HG02623 (cell line): ENCODE data around the gene SMNDC1.
A peak's percentile ranks its signal among the peaks of the same experiment; 100 is the strongest.
"Not testable (repeated sequence)": the region's sequence is repeated elsewhere in the genome, so short reads cannot be mapped to it uniquely, and the experiment has no call there.

Experiments
- ATAC-seq: cut with Tn5 transposase; IDR thresholded peaks from one replicate; pipeline ENCODE4 v1.9.1; 2021; ENCODE audit warnings: moderate library complexity; ENCODE audit not compliant: unreplicated experiment

Gene SMNDC1

DNA sequence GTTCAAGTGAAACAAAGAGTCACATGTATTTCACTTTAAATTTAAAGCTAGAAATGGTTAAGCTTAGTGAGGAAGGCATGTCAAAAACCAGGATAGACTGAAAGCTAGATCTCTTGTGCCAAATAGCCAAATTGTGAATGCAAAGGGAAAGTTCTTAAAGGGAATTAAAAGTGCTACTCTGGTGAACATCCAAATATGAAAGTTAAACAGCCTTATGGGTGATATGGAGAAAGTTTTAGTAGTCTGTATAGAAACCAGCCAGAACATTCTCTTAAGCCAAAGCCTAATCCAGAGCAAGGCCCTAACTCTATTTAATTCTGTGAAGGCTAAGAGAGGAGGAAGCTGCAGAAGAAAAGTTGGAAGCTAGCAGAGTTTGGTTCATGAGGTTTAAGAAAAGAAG is 50.3 kb downstream of the SMNDC1 start:
- no peak for ATAC-seq

DNA sequence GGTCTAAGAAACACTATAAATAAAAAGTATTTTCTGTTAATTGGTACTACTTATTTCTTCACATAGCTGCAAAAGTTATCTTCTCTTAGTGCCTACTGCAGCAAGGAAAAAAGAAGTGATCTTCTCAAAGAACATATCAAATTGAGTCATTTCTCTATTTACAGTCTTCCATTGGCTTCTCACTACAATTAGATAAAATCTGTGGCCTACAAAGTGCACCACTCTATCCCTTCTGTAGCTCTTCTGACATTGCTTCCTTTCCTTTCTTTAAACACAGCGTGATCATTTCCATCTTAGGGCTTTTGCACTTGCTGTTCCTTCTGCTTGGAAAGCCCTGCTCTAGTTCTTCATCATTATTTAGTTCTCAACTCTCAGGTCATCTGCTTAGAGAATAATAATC is 52.6 kb downstream of the SMNDC1 start:
- no peak for ATAC-seq

DNA sequence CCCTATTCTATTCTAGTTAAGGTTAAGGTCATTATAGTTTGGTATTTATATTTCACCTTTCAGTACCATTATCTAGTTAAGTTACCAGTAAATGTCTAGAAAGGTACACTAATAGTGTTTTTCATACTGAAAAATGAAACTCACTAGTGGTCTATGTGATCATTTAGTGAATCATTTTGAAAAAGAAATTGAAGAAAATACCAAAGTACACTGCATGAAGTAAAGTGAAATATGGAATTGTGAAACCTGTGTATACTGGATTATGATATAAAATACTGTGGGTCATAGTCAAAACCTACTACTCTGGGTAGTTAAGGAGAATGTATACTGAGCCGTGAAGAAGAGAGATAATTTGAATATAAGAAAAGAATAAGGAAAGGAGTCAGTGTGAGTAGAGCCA is 53.3 kb downstream of the SMNDC1 start:
- ATAC-seq: peak; percentile 81

DNA sequence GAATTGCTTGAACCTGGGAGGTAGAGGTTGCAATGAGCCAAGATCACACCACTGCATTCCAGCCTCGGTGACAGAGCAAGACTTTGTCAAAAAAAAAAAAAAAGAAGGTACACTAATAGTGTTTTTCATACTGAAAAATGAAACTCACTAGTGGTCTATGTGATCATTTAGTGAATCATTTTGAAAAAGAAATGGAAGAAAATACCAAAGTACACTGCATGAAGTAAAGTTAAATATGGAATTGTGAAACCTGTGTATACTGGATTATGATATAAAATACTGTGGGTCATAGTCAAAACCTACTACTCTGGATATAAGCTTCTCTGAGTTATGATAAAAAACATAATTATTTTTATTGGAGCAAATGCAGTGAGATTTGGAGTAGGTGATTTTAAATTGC is 55.2 kb downstream of the SMNDC1 start:
- peak; percentile 49 for ATAC-seq

DNA sequence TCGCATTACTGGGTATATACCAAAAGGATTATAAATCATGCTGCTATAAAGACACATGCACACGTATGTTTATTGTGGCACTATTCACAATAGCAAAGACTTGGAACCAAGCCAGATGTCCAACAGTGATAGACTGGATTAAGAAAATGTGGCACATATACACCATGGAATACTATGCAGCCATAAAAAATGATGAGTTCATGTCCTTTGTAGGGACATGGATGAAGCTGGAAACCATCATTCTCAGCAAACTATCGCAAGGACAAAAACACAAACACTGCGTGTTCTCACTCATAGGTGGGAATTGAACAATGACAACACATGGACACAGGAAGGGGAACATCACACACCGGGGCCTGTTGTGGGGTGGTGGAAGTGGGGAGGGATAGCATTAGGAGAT is 56.9 kb downstream of the SMNDC1 start:
- not testable (repeated sequence) for ATAC-seq

DNA sequence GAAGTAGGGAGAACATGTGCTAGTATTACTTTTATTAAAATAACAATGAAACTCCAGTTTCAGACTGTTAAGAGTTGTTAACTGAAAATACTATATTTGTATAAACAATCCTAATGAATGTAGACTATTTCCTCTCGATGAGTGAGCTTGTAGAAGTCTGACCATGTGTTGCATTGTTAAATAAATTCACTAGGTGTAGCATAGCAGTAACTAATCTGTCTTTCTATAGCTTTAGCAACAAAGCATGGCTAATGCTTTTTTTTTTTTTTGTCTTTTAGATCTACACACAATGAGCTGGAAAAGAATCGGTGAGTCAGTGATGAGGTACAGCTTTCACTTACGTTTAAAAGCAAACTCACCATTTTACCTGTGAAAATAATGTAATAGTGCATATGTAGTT is 60.2 kb downstream of the SMNDC1 start:
- no peak for ATAC-seq

DNA sequence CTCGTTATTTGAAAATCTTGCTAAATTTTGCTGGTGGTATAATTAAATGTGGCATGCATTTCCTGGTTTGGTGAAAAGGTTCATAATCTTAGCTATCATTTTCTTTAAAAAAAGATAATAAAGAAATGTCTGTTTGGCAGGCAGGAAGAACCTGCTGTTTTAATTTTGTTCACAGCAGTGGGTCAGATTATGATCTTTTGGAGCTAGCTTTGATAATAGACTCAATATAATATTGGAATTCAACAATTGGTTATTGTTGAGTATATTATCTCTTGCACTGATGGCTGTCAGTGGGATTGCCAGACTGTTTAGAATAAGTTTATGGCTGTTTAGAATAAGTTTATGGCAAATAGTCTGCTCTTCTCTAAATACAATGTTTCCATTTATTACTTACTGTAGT is 62.2 kb downstream of the SMNDC1 start:
- no peak for ATAC-seq

DNA sequence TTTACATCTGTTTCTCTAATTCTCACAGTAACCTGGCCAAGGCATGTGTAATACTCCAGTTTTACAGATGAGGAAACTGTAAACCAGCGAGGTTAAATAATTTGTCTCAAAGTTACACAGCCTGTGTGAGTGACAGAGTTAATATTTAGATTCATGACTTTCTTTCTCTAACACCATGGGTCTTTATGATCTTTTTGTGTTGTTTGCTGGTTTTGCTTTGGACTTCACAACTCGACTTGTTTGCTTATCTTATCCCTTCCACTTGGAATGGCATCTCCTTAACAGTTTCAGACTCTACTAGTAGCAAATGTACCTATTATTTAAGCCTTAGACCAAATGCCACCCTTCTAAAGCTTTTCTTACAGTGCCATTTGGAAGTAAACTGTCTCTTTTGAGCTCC is 62.9 kb downstream of the SMNDC1 start:
- peak; percentile 13 for ATAC-seq

DNA sequence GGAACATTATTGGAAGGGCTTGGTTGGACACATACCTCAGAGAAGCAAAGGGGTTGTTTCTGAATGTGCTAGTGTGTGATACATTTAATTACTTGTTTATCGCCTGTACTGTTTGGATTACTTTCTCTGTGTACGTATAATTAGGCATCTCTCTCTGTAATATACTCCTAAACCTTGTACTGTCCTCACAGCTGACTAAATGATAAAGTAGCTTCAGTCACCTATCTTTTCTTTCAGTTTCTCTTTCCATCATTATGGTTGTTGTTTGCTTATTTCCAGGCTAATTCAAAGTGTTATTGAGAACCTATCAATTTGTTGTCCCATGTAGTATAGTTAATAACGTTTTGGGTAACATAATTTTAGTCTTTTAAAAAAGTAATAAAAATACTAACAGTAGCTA is 63.3 kb downstream of the SMNDC1 start:
- peak; percentile 55 for ATAC-seq
